HepG2 (cell line): ENCODE measurements around the gene ROS1. TPM values are rescaled to one million over a fixed set of nuclear protein-coding genes. Genes with fewer than 3 reads are reported as not detected.

Source experiments
- ADNP ChIP-seq: sonication (generic); formaldehyde crosslinking; IDR thresholded peaks from 2 replicates; pipeline ENCODE4 v1.4.0; 2020; ENCODE audit warnings: missing genetic modification reagents
- ARID5B ChIP-seq: IDR thresholded peaks from 2 replicates; pipeline ENCODE4 v1.4.0; 2020; ENCODE audit warnings: mild to moderate bottlenecking, missing genetic modification reagents
- ATF2 ChIP-seq: sonication (generic); formaldehyde crosslinking; IDR thresholded peaks from 2 replicates; pipeline ENCODE4 v1.4.0; 2020; ENCODE audit warnings: missing genetic modification reagents
- BRCA1 ChIP-seq: sonication (generic); formaldehyde crosslinking; IDR thresholded peaks from 2 replicates; pipeline ENCODE4 v1.4.0; 2020; ENCODE audit warnings: missing genetic modification reagents
- CEBPG ChIP-seq: IDR thresholded peaks from 2 replicates; pipeline ENCODE4 v1.6.1; 2016
- CSRNP1 ChIP-seq: sonication (generic); formaldehyde crosslinking; IDR thresholded peaks from 2 replicates; pipeline ENCODE4 v1.8.1; 2023; ENCODE audit warnings: mild to moderate bottlenecking, missing genetic modification reagents
- DRAP1 ChIP-seq: IDR thresholded peaks from 2 replicates; pipeline ENCODE4 v1.6.1; 2016; ENCODE audit warnings: missing genetic modification reagents, missing compliant biosample characterization
- ERF ChIP-seq: IDR thresholded peaks from 2 replicates; pipeline ENCODE4 v1.6.1; 2018; ENCODE audit warnings: missing biosample characterization, missing genetic modification reagents
- FOSL1 ChIP-seq: sonication (generic); formaldehyde crosslinking; IDR thresholded peaks from 2 replicates; pipeline ENCODE4 v1.9.0; 2021; ENCODE audit warnings: missing genetic modification reagents, borderline replicate concordance
- GTF2F1 ChIP-seq: fragments of 150-350 bp; IDR thresholded peaks from 2 replicates; pipeline ENCODE4 v1.6.1; 2014; ENCODE audit warnings: low read length
- HOXA7 ChIP-seq: sonication (generic); formaldehyde crosslinking; IDR thresholded peaks from 2 replicates; pipeline ENCODE4 v1.8.1; 2022; ENCODE audit warnings: mild to moderate bottlenecking, missing genetic modification reagents, moderate library complexity
- MAX ChIP-seq: IDR thresholded peaks from 2 replicates; pipeline ENCODE4 v1.6.1; 2012; ENCODE audit warnings: inconsistent platforms
- MEIS1 ChIP-seq: sonication (generic); formaldehyde crosslinking; IDR thresholded peaks from 2 replicates; pipeline ENCODE4 v1.9.0; 2021; ENCODE audit warnings: mild to moderate bottlenecking, missing genetic modification reagents, moderate library complexity, borderline replicate concordance
- NCOA2 ChIP-seq: sonication (generic); formaldehyde crosslinking; IDR thresholded peaks from 2 replicates; pipeline ENCODE4 v1.8.0; 2022; ENCODE audit warnings: inconsistent platforms
- THAP7 ChIP-seq: sonication (generic); formaldehyde crosslinking; IDR thresholded peaks from 2 replicates; pipeline ENCODE4 v1.8.1; 2023; ENCODE audit warnings: mild to moderate bottlenecking, missing genetic modification reagents
- ZBTB25 ChIP-seq: IDR thresholded peaks from 2 replicates; pipeline ENCODE4 v1.6.1; 2018; ENCODE audit warnings: missing genetic modification reagents
- ZNF614 ChIP-seq: IDR thresholded peaks from 2 replicates; pipeline ENCODE4 v1.6.1; 2018; ENCODE audit warnings: missing biosample characterization, missing genetic modification reagents, inconsistent platforms, borderline replicate concordance
- ZNF720 ChIP-seq: sonication (generic); formaldehyde crosslinking; IDR thresholded peaks from 2 replicates; pipeline ENCODE4 v1.4.0; 2020; ENCODE audit warnings: missing genetic modification reagents
- ZSCAN31 ChIP-seq: sonication (generic); formaldehyde crosslinking; IDR thresholded peaks from 2 replicates; pipeline ENCODE4 v1.5.0; 2020; ENCODE audit warnings: low read depth, mild to moderate bottlenecking, missing genetic modification reagents
- ZSCAN9 ChIP-seq: IDR thresholded peaks from 2 replicates; pipeline ENCODE4 v1.6.1; 2016; ENCODE audit warnings: borderline replicate concordance
- polyA plus RNA-seq, 8 experiments: library from polyadenylated mRNA; depleted of rRNA in 3 of 8; stranded (reverse) in 7 of 8; unstranded in 1 of 8; fragments of >200 nt; fragmentation: Illumina TruSeq in 4 of 8; extraction: Trizol in 4 of 8; gene quantifications; 2 replicates each; pipeline versions ENCODE4 v1.2.1 to v1.2.3, GENCODE V29; 2011 to 2016; ENCODE audit warnings: low read depth in 4 of 8, missing spikeins in 1 of 8, mixed read lengths in 1 of 8; ENCODE audit not compliant: insufficient read depth in 1 of 8
- total RNA-seq, 5 experiments: library from RNA; depleted of rRNA; stranded (reverse); fragments of >200 nt; fragmentation: Illumina TruSeq; extraction: Trizol; gene quantifications; 2 replicates each; pipeline ENCODE4 v1.2.3, GENCODE V29; 2016; ENCODE audit warnings: low read depth in 1 of 5

ROS1 gene
- total and polyA plus RNA-seq, 2 of the 13 experiments (the other 11 are each of a cell fraction or from before 2014, with no cell fraction given) = not detected

- TF ChIP-seq CSRNP1 (CRISPR knock-in tag) = 0 out of 2 replicates have a peak, but pooled peaks have one; percentile 50
- TF ChIP-seq ADNP (CRISPR knock-in tag) = no peak
- TF ChIP-seq NCOA2 (CRISPR knock-in tag) = peak; percentile 58
- 0 out of 2 replicates have a peak, but pooled peaks have one; percentile 9 for TF ChIP-seq MEIS1
- TF ChIP-seq ERF (CRISPR knock-in tag) = 0 out of 2 replicates have a peak, but pooled peaks have one; percentile 26
- no peak for TF ChIP-seq ZNF720 (CRISPR knock-in tag)
- TF ChIP-seq CEBPG (CRISPR knock-in tag) = peak; percentile 98
- no peak for TF ChIP-seq THAP7
- peak; percentile 72; the same call in 1 of the 2 replicates for TF ChIP-seq ZBTB25 (CRISPR knock-in tag)
- TF ChIP-seq HOXA7 (CRISPR knock-in tag) = no peak
- 0 out of 2 replicates have a peak, but pooled peaks have one; percentile 55 for TF ChIP-seq ZSCAN9 (CRISPR knock-in tag)
- TF ChIP-seq BRCA1 = no peak
- TF ChIP-seq MAX = peak; percentile 26; the same call in 1 of the 2 replicates
- peak; percentile 55; the same call in 1 of the 2 replicates for TF ChIP-seq ZNF614 (CRISPR knock-in tag)
- 0 out of 2 replicates have a peak, but pooled peaks have one; percentile 12 for TF ChIP-seq DRAP1
- TF ChIP-seq FOSL1 (CRISPR knock-in tag) = peak; percentile 82; the same call in 1 of the 2 replicates
- TF ChIP-seq ATF2 = no peak
- no peak for TF ChIP-seq ZSCAN31 (CRISPR knock-in tag)
- TF ChIP-seq GTF2F1 = no peak
- peak; percentile 86 for TF ChIP-seq ARID5B (CRISPR knock-in tag)
These were observed 36.3 kb downstream of the ROS1 start (continued) for GRCh38 chr6:117389227-117390057.
